GM23338 (cell line): Measurements from ENCODE around the gene HIF3A. TPM values are rescaled to one million over a fixed set of nuclear protein-coding genes. Genes with fewer than 3 reads are reported as not detected.

Source experiments
- ATAC-seq: fragments of 200-7000 bp; cut with Tn5 transposase; 3 replicates; pipeline ENCODE4 v1.9.1; 2020
- DNase-seq: peaks from one replicate; pipeline ENCODE4 v3.0.0-alpha.2; 2015; ENCODE audit warnings: low spot score
- H2AFZ ChIP-seq: fragments of 200-600 bp; sonication (generic); 2 replicates; pipeline ENCODE4 v1.8.0; 2016; ENCODE audit warnings: antibody characterized with exemption, mild to moderate bottlenecking, moderate library complexity
- H3F3A ChIP-seq: fragments of 200-600 bp; sonication (generic); replicated peaks from 2 replicates; pipeline ENCODE4 v1.8.0; 2017; ENCODE audit warnings: antibody characterized with exemption, mixed run types, low read depth
- H3K27ac ChIP-seq: fragments of 200-600 bp; sonication (generic); 2 replicates; pipeline ENCODE4 v1.6.1; 2016; ENCODE audit warnings: low read depth
- H3K27me3 ChIP-seq: fragments of 200-600 bp; sonication (generic); 2 replicates; pipeline ENCODE4 v1.8.0; 2016; ENCODE audit warnings: mild to moderate bottlenecking, mixed run types, moderate library complexity; ENCODE audit not compliant: insufficient read depth
- H3K36me3 ChIP-seq: fragments of 200-600 bp; sonication (generic); 2 replicates; pipeline ENCODE4 v1.8.0; 2016; ENCODE audit warnings: mild to moderate bottlenecking; ENCODE audit not compliant: insufficient read depth
- H3K4me1 ChIP-seq: fragments of 200-600 bp; sonication (generic); 2 replicates; pipeline ENCODE4 v1.8.0; 2016; ENCODE audit warnings: mild to moderate bottlenecking, moderate library complexity; ENCODE audit not compliant: insufficient read depth
- H3K4me2 ChIP-seq: fragments of 200-600 bp; sonication (generic); 2 replicates; pipeline ENCODE4 v1.7.1; 2017; ENCODE audit warnings: mixed run types
- H3K4me3 ChIP-seq: fragments of 200-600 bp; sonication (generic); 2 replicates; pipeline ENCODE4 v1.6.1; 2016; ENCODE audit warnings: mixed run types
- H3K79me2 ChIP-seq: fragments of 200-600 bp; sonication (generic); replicated peaks from 2 replicates; pipeline ENCODE4 v1.8.0; 2017; ENCODE audit warnings: mild to moderate bottlenecking; ENCODE audit not compliant: insufficient read depth
- H3K9me2 ChIP-seq: fragments of 200-600 bp; sonication (generic); 2 replicates; pipeline ENCODE4 v1.8.0; 2017; ENCODE audit not compliant: insufficient read depth
- H4K20me1 ChIP-seq: fragments of 200-600 bp; sonication (generic); replicated peaks from 2 replicates; pipeline ENCODE4 v1.8.0; 2017; ENCODE audit warnings: mild to moderate bottlenecking; ENCODE audit not compliant: insufficient read depth
- H3K27ac Mint-ChIP-seq: 2 replicates; pipeline ENCODE4 v1.8.0; 2020; ENCODE audit warnings: inconsistent platforms, mild to moderate bottlenecking, moderate library complexity, mixed read lengths
- H3K27me3 Mint-ChIP-seq: 3 replicates; pipeline ENCODE4 v1.8.0; 2022; ENCODE audit warnings: low read depth, mild to moderate bottlenecking, moderate library complexity, mixed read lengths, inconsistent platforms; ENCODE audit not compliant: insufficient read depth, poor library complexity
- H3K36me3 Mint-ChIP-seq: 3 replicates; pipeline ENCODE4 v1.8.0; 2021; ENCODE audit warnings: low read depth, mild to moderate bottlenecking, inconsistent platforms, moderate library complexity, mixed read lengths
- H3K4me1 Mint-ChIP-seq: 3 replicates; pipeline ENCODE4 v1.8.0; 2020; ENCODE audit warnings: mild to moderate bottlenecking, inconsistent platforms, mixed read lengths
- H3K4me3 Mint-ChIP-seq: 3 replicates; pipeline ENCODE4 v1.8.0; 2021; ENCODE audit warnings: moderate library complexity, mild to moderate bottlenecking, inconsistent platforms, mixed read lengths
- H3K9me3 Mint-ChIP-seq: 3 replicates; pipeline ENCODE4 v1.8.0; 2020; ENCODE audit warnings: moderate library complexity, mild to moderate bottlenecking, inconsistent platforms, mixed read lengths
- CREB1 ChIP-seq: fragments of 250-450 bp; sonication (Bioruptor Pico); IDR thresholded peaks from 2 replicates; pipeline ENCODE4 v1.5.0; 2020; ENCODE audit warnings: low read depth, mild to moderate bottlenecking, moderate library complexity
- ETS1 ChIP-seq: IDR thresholded peaks from 2 replicates; pipeline ENCODE4 v1.6.1; 2016; ENCODE audit warnings: antibody characterized with exemption
- EZH2 ChIP-seq: fragments of 200-600 bp; sonication (generic); IDR thresholded peaks from one replicate; pipeline ENCODE4 v1.8.0; 2017; ENCODE audit warnings: antibody characterized with exemption, mild to moderate bottlenecking, low read depth; ENCODE audit not compliant: unreplicated experiment
- EZH2phosphoT487 ChIP-seq: fragments of 200-600 bp; sonication (generic); IDR thresholded peaks from one replicate; pipeline ENCODE4 v1.8.1; 2018; ENCODE audit warnings: antibody characterized with exemption; ENCODE audit not compliant: unreplicated experiment
- NANOG ChIP-seq: IDR thresholded peaks from 2 replicates; pipeline ENCODE4 v1.6.1; 2016; ENCODE audit warnings: antibody characterized with exemption, borderline replicate concordance
- POLR2AphosphoS5 ChIP-seq: IDR thresholded peaks from 2 replicates; pipeline ENCODE4 v1.6.1; 2016; ENCODE audit warnings: antibody characterized with exemption, low read depth
- STAT1 ChIP-seq: IDR thresholded peaks from one replicate; pipeline ENCODE4 v1.6.1; 2016; ENCODE audit warnings: antibody characterized with exemption; ENCODE audit not compliant: unreplicated experiment
- ZNF114 ChIP-seq: fragments of 250-450 bp; sonication (Bioruptor Pico); IDR thresholded peaks from 2 replicates; pipeline ENCODE4 v1.5.0; 2020; ENCODE audit warnings: mild to moderate bottlenecking, moderate library complexity
- ZNF331 ChIP-seq: fragments of 250-450 bp; sonication (Bioruptor Pico); IDR thresholded peaks from 2 replicates; pipeline ENCODE4 v1.5.0; 2020; ENCODE audit warnings: low read depth, mild to moderate bottlenecking, moderate library complexity
- ZNF462 ChIP-seq: fragments of 250-450 bp; sonication (Bioruptor Pico); IDR thresholded peaks from 2 replicates; pipeline ENCODE4 v1.5.0; 2020; ENCODE audit warnings: mild to moderate bottlenecking, moderate library complexity
- polyA plus RNA-seq: library from polyadenylated mRNA; unstranded; fragments of >200 nt; fragmentation: Nextera tagmentation; extraction: Ambion mirVana; gene quantifications from 2 replicates; pipeline ENCODE4 v1.2.1, GENCODE V29; 2016
- total RNA-seq: library from RNA; depleted of rRNA; stranded (reverse); fragments of >200 nt; shearing (Covaris generic); gene quantifications from 2 replicates; pipeline ENCODE4 v1.2.3, GENCODE V29; 2014
- TF ChIP-seq, protein P1 (sequence below): IDR thresholded peaks from one replicate; pipeline ENCODE4 v1.6.1; 2018; ENCODE audit warnings: antibody characterized with exemption; ENCODE audit not compliant: unreplicated experiment
- TF ChIP-seq, protein P2 (sequence below), 2 experiments: fragments of 200-600 bp in 1 of 2; sonication (generic) in 1 of 2; conservative IDR thresholded peaks; 2 replicates each; pipeline versions ENCODE4 v1.5.1 to v1.6.1; 2016 to 2017; ENCODE audit warnings: antibody characterized with exemption in 2 of 2, low read depth in 2 of 2, mild to moderate bottlenecking in 2 of 2, moderate library complexity in 1 of 2

Gene HIF3A
- total and polyA plus RNA-seq, 2 experiments from 2014 or later, result 20.4 to 70.5 TPM

GRCh38 chr19:46254776-46255175 lies 42.1 kb upstream of the HIF3A start (continued):
- TF ChIP-seq, protein P1, sequence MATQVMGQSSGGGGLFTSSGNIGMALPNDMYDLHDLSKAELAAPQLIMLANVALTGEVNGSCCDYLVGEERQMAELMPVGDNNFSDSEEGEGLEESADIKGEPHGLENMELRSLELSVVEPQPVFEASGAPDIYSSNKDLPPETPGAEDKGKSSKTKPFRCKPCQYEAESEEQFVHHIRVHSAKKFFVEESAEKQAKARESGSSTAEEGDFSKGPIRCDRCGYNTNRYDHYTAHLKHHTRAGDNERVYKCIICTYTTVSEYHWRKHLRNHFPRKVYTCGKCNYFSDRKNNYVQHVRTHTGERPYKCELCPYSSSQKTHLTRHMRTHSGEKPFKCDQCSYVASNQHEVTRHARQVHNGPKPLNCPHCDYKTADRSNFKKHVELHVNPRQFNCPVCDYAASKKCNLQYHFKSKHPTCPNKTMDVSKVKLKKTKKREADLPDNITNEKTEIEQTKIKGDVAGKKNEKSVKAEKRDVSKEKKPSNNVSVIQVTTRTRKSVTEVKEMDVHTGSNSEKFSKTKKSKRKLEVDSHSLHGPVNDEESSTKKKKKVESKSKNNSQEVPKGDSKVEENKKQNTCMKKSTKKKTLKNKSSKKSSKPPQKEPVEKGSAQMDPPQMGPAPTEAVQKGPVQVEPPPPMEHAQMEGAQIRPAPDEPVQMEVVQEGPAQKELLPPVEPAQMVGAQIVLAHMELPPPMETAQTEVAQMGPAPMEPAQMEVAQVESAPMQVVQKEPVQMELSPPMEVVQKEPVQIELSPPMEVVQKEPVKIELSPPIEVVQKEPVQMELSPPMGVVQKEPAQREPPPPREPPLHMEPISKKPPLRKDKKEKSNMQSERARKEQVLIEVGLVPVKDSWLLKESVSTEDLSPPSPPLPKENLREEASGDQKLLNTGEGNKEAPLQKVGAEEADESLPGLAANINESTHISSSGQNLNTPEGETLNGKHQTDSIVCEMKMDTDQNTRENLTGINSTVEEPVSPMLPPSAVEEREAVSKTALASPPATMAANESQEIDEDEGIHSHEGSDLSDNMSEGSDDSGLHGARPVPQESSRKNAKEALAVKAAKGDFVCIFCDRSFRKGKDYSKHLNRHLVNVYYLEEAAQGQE, result no peak
- TF ChIP-seq EZH2 (no peak), ZNF114 (CRISPR knock-in tag) (no peak), POLR2AphosphoS5 (no peak), EZH2phosphoT487 (no peak), NANOG (no peak), STAT1 (no peak), CREB1 (CRISPR knock-in tag) (no peak)

GRCh38 chr19:46256855-46257254 lies 40.0 kb upstream of the HIF3A start:
- Mint-ChIP-seq H3K4me3 (no peak overlapping the region), H3K27ac (no peak overlapping the region), H3K4me1 (peaks cover 2% of the 10 kb centered on the region; the same call in 2 of the 3 replicates), H3K9me3 (no peaks in the 10 kb centered on the region), H3K36me3 (no peaks in the 10 kb centered on the region), H3K27me3 (no peaks in the 10 kb centered on the region)
- Histone ChIP-seq H4K20me1 (no peaks in the 10 kb centered on the region), H3K36me3 (no peaks in the 10 kb centered on the region), H3F3A (no peaks in the 10 kb centered on the region), H3K9me2 (no peaks in the 10 kb centered on the region), H3K27ac (no peak overlapping the region), H3K27me3 (no peaks in the 10 kb centered on the region), H3K4me1 (no peaks in the 10 kb centered on the region), H3K4me3 (no peak overlapping the region), H2AFZ (no peak overlapping the region), H3K79me2 (no peaks in the 10 kb centered on the region), H3K4me2 (no peak overlapping the region)
- TF ChIP-seq CREB1 (CRISPR knock-in tag) (no peak), NANOG (no peak), EZH2phosphoT487 (no peak), ZNF462 (CRISPR knock-in tag) (no peak), ZNF331 (CRISPR knock-in tag) (no peak), ETS1 (no peak), EZH2 (no peak)
- TF ChIP-seq, protein P2, sequence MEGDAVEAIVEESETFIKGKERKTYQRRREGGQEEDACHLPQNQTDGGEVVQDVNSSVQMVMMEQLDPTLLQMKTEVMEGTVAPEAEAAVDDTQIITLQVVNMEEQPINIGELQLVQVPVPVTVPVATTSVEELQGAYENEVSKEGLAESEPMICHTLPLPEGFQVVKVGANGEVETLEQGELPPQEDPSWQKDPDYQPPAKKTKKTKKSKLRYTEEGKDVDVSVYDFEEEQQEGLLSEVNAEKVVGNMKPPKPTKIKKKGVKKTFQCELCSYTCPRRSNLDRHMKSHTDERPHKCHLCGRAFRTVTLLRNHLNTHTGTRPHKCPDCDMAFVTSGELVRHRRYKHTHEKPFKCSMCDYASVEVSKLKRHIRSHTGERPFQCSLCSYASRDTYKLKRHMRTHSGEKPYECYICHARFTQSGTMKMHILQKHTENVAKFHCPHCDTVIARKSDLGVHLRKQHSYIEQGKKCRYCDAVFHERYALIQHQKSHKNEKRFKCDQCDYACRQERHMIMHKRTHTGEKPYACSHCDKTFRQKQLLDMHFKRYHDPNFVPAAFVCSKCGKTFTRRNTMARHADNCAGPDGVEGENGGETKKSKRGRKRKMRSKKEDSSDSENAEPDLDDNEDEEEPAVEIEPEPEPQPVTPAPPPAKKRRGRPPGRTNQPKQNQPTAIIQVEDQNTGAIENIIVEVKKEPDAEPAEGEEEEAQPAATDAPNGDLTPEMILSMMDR (conservative IDR thresholded peaks at IDR 0.05; ENCODE audit: low read depth in 2 of 2), result no peak
- DNase-seq (no peak), ATAC-seq (no peak)
